GM21576 (cell line): ENCODE data around the gene CA10.

ENCODE experiments used
- ATAC-seq: cut with Tn5 transposase; IDR thresholded peaks from one replicate; pipeline ENCODE4 v1.9.1; 2021; ENCODE audit warnings: mild to moderate bottlenecking, moderate library complexity; ENCODE audit not compliant: unreplicated experiment

The CA10 gene

DNA sequence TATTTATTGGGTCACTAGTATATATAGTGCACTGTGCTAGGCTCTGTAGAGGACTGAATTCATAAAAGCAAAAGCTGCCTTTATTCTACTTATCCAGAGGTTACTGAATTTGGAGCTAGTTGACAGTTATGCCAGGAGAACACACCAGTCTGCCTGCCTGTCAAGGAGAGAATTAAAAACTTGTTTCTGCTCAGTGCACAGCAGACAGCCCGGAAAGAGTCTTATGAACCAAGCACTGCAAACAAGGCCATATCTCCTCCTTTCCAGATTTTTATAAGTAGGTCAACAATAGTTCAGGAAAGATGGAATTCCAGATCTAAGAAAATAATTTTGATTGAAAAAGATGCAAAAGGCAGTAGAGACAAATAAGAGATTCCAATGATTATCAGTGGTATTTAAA is 267.8 kb downstream of the CA10 start:
- no peak for ATAC-seq

DNA sequence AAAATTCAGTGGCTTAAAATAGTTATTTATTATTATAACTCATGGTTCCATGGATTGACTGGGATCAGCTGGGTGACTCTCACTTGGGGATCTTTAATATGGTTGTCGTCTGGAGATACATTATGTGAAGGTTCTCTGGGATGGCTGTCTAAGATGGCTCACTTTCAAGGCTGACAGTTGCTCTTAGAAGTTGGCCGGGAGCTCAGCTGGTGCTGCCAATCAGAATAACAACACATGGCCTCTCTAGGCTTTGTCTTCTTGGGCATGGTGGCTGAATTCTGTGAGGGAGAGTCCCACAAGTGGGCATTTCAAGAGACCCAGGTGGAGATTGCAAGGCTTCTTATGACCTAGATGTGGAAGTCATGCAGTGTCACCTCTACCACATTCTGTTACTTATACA is 269.7 kb downstream of the CA10 start:
- ATAC-seq: no peak

DNA sequence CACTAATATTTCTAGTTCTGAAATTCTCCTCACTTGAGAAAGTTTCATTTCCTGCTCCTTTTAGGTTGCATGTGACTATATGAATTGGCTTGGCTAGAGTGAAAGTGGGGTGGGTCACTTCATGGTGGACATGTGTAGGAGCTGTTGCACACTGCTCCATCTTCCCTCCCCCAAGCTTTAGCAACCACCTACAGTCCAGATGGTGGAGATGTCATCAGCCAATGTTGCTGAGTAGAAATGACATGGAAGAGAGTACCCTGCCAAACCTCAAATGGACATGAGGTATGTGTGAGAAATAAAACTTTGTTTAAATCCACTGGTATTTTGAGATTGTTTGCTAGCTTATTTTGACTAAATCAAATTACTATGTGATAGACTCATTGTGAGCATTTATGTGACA is 281.5 kb downstream of the CA10 start:
- no peak for ATAC-seq

GRCh38 chr17:51873302-51873701 is 285.2 kb downstream of the CA10 start:
- no peak for ATAC-seq

DNA sequence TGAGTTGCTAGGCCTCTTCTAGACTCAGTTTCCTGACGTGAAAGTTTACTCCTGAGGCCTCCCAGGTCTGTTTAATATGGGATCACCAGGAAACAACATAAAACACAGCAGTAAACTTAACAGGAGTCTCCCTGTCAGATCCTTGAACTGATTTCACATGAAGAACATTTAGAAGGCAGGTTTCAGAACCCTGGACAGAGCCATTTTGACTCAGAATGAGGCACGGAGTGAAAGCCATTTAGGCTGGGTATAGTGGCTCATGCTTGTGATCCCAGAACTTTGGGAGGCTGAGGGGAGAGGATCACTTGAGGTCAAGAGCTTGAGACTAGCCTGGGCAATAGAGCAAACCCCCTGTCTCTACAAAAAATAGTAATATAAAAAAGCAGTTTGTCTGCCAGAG is 289.1 kb downstream of the CA10 start:
- ATAC-seq: no peak

DNA sequence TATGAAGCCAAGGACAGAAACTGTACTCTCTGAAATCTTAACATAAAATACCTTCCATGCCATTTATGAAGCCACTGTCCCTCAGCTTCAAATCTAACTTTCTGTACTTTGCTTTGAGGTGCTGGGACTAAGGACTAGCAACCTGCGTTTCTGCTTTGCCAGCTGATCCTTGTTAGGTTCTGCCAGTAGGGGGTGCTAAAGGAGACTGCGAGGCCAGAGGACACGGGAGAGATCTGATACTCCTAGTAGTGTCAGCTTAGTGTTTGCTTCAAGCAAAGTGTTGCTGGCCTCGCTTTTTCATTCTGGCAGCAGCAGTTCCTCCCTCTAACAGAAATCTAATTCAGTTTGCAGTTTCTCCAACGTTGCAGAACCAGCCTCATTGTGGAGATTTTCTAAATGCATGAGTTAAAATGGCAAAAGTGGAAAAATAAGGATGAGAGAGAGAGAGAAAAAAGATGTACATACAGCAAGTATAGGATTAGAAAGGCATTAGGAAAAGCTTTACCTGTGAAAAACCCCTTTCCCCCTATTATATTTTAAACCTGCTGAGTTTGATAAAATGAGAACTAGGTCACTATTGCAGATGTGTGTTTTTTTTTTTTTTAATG is 297.5 kb downstream of the CA10 start:
- ATAC-seq: no peak

DNA sequence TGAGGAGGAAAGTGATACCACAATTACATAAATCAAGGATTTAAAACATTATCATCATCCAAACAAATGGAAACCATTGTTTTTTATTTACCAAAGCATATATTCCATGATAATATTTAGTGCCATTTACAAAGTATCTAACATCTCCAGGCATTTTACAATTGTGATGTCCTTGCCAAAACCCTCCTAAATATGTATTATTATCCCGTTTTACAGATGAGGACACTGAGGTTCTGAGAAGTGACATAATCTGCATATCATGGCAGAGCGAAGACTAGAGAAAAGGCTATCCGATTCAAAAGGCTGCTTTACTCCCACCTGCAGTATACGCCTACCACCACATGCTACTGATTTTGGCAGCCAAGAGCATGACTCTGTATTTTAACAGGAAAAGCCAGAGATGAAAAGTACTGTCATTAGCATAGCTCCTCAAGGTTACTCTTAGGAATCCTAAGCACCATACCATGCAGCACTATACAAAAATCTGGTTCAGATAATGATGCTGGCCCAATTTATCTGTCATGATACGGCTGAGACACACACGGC is 301.4 kb downstream of the CA10 start:
- ATAC-seq: no peak

DNA sequence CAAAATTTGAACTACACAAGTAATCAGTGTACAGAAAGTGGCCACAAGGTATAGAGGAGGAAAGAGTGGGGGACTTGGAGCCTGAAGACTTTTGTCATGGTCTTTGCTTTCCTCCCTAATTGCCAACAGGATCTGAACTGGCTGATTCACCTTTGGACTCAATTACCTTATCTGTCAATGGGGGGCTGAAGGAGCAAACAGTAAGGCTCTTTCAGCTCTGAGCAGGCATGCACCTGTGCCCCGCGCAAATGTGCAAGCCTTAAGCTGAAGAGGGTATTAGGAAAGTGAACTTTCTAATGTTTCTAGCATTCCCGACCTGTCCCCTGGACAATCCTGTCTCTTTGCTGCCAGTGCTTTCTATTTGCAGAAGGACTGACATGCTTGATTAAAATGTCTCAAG is 302.7 kb downstream of the CA10 start:
- no peak for ATAC-seq

- ATAC-seq: no peak
Measured at GRCh38 chr17:51853857-51854256, 304.7 kb downstream of the CA10 start.

DNA sequence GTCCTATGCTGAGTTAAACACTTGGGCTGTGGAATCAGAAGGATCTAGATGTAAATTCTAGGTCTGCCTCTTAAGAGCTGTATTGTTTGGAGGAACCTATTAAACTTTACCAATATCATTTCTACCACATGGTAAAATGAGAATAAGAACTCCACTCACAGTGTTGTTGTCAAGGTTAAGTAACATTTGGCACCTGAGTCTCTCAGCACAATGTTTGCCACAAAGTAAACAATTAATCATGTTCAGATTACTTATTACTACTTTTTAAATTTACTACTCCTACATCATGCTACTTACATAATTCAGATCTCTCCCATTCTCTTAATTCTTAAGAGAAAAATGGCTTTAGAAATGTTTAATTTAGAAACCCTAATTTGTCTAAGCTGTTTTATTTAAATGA is 305.9 kb downstream of the CA10 start:
- ATAC-seq: no peak

DNA sequence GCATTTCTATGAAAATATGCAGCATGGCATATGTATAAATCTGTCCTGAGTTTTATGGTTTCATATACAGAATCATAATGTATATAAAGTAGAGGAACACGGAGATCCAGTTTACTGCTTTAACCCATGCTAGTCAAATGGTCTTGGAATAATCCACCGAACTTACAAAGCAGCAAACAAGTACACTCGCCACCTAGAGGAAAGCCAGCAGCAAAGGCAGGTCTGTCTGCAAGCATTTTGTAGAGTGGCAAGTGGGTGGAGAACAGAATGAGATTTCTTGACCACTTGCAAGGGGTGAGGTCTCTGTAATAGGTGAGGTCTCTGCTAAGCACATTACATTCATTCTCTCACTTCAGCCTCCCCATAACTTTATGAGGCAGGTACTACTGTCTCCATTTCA is 308.3 kb downstream of the CA10 start:
- no peak for ATAC-seq

DNA sequence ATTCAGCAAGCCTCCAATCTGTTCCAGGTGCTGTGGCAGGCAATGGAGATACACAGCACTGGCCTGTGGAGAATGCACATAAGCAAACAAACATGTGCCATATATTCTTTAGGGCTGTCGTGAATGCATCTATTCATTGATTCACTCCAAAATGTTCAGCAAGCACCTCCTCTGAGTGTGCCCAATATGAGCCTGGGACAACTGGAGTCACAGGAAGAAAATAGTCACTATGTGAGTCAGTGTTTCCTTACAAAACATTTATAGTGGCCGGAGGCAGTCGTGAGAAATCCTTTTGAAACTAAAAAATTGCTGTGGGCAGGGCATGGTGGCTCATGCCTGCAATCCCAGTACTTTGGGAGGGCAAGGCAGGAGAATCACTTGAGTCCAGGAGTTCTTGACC is 310.1 kb downstream of the CA10 start:
- ATAC-seq: no peak

DNA sequence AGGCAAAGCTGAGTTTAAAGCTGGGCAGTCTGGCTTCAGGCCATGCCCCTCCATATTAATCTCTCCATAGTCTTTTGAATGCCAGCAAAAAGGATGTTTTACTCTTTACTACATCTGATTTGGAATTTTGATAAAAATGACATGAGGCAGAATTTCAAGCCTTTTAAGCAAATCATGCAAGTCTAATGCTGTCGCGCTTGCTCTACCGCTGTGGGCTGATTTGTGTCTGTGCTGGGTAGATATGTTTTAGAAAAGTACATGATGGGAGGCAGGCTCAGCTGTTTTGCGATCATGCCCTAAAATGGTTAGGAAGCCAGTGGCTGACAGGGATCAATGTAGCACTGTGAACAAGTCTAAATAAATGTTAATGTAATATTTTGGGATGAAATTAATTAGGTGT is 311.9 kb downstream of the CA10 start:
- ATAC-seq: no peak

GRCh38 chr17:51845776-51846175 is 312.7 kb downstream of the CA10 start:
- no peak for ATAC-seq

DNA sequence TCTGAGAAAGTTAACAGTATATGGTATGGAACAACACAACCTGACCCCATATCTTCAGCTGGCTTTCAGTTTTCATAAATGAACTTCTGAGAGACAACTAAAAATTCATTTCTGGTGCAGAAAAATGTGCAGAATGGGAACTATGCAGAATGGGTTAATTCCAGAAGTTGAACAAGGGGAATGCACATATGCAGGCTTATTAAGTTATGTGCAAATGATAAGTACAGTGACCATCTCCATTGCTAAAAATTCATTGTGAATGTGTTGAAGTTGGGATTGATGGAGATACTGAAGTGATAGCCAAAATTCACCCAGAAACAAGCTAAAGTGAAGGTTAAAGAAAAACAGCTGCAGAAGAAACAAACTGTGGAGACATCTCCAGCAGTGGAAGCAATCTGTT is 315.8 kb downstream of the CA10 start:
- no peak for ATAC-seq

- no peak for ATAC-seq
Measured at GRCh38 chr17:51841669-51842068, 316.8 kb downstream of the CA10 start.

- no peak for ATAC-seq
Measured at GRCh38 chr17:51840688-51841087, 317.8 kb downstream of the CA10 start.

GRCh38 chr17:51833620-51834019 is 324.9 kb downstream of the CA10 start:
- no peak for ATAC-seq

DNA sequence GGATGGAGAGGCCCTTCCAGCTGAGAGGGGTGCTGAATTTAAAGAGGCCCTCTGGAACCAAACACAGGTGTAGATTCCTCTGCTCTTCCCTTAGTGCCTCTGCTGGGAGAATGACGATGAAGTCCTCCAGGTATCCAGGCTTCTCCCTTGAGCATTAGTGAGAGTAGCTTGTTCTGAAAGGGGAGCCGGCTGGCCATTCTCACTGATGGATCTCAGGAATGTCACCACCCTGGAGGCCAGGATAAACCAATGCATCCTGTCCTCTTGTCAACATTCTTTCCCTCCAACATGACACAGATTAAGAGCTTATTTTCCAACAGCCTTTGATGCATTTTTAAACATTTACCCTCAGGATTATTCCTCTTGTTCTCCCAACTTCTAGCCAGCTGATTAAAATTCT is 325.5 kb downstream of the CA10 start:
- no peak for ATAC-seq

DNA sequence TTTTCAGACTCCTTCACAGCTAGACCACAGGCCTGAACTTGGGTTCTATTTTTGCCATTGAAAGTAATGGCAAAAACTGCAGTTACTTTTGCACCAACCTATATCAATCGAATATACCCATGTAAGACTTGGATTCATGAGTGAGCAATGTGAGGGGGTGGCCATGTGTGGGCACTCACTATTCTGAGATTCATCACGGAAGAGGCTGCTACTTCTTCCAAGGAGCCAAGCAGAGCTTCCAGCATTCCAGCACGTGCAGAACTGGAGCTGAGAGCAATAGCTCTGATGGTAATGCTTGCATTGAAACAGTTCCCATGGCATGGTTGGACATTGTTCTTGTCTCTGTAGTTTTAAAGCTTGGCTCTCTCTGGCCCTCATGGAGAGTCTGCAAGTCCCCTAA is 327.6 kb downstream of the CA10 start:
- ATAC-seq: no peak

DNA sequence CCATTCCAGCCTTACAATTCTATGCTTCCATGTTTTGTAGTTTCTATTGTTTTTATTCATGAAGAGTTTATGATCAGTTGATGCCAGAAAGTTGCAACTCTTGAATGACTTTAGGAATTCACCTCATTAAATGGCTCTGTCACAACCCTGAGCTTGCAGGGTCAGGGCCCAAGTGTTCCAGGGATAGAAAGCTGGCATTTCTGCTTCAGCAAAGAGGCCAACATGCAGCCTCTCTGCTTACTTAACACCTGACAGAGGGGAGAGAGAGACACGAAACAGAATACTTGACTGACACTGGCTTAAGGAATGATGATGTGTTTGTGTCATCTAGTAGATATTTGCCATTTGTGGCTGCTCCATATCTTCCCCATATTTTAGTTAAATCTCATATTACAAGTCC is 328.1 kb downstream of the CA10 start:
- no peak for ATAC-seq

DNA sequence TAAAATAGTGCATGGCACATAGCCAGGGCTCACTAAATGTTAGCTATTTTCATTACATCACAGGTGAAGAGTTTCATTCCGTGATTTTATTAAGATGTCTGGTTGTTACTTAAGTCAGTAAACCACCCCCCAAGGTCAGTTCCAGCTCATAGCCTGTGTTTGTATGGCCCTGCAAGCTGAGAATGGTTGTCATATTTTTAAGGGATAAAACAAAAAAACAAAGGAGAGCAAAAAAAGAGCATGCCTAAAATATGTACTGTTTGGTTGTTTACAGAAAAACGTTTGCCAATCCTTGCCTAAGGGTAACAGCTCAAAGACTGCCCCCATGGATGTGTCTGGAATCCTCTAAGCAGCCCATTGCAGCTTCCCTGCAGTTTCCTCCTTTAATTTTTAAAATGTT is 329.6 kb downstream of the CA10 start:
- ATAC-seq: no peak

DNA sequence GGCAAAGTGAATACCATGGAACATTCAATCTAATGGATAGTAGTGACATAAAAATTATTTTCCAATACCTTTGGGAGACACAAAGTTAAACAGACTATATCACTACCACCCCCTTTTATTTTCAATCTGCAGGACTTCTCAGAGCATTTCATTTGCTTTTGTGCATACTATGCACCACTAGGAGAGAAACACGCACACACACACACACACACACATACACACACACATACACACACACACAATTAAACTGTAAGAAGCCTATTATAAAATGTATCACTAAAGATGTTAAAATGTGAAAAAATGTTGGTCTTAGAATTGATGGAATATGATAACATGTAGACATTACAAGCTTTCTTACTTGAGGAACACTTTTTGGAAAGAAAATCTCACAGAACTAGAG is 331.4 kb downstream of the CA10 start:
- no peak for ATAC-seq
